ENCODE data around the gene CLK3.

DNA sequence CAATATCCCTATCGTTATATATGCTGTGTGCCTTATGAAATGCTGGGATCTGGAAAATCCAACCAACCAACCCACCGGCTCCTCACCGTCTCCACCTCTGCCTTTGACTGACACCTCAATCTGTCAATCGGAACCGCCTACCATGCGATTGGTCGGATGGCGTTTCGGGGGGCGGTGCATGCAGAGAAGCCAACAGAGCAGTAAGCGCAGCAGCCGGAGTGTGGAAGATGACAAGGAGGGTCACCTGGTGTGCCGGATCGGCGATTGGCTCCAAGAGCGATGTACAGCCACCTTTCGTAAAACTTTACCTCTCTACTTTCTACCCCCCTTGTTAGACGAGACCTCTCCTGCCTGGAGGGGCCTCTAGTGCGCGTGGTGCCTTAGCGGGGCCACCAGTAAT lies 6.3 kb downstream of the CLK3 start:
- TF ChIP-seq, protein P1, sequence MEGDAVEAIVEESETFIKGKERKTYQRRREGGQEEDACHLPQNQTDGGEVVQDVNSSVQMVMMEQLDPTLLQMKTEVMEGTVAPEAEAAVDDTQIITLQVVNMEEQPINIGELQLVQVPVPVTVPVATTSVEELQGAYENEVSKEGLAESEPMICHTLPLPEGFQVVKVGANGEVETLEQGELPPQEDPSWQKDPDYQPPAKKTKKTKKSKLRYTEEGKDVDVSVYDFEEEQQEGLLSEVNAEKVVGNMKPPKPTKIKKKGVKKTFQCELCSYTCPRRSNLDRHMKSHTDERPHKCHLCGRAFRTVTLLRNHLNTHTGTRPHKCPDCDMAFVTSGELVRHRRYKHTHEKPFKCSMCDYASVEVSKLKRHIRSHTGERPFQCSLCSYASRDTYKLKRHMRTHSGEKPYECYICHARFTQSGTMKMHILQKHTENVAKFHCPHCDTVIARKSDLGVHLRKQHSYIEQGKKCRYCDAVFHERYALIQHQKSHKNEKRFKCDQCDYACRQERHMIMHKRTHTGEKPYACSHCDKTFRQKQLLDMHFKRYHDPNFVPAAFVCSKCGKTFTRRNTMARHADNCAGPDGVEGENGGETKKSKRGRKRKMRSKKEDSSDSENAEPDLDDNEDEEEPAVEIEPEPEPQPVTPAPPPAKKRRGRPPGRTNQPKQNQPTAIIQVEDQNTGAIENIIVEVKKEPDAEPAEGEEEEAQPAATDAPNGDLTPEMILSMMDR (IDR thresholded peaks at IDR 0.05), result no peak
- no peak for TF ChIP-seq POLR2A (IDR thresholded peaks at IDR 0.05)

Measured in esophagus squamous epithelium (tissue), 4 donors.